ENCODE results near the gene MEF2D.

Gene MEF2D

GRCh38 chr1:156424806-156425432 is 75.7 kb downstream of the MEF2D start:
- H3K4me2 ChIP-seq (ENCODE audit: low read depth, low read length): no peak overlapping the region

GRCh38 chr1:156423422-156424352 is 76.9 kb downstream of the MEF2D start:
- no peak for DNase-seq
- H3K4me3 ChIP-seq (ENCODE audit: low read length): no peak overlapping the region
- no peaks in the 10 kb centered on the region for H3K36me3 ChIP-seq (replicated peaks; ENCODE audit: insufficient read depth, low read length)
- H3K4me1 ChIP-seq (ENCODE audit: low read length): 0 out of 2 replicates have a peak, but pooled peaks cover 4% of the 10 kb centered on the region
- H3K9ac ChIP-seq (ENCODE audit: low read length): no peak overlapping the region
- H3K27me3 ChIP-seq (replicated peaks; ENCODE audit: insufficient read depth, low read length): peaks cover 81% of the 10 kb centered on the region
- no peak overlapping the region for H3K27ac ChIP-seq (ENCODE audit: low read length)
- H4K20me1 ChIP-seq (ENCODE audit: insufficient read depth, low read length): no peaks in the 10 kb centered on the region
- peaks cover 13% of the 10 kb centered on the region; the same call in 1 of the 2 replicates for H3F3A ChIP-seq (ENCODE audit: insufficient read depth, low read length)
- TF ChIP-seq EZH2phosphoT487 (IDR thresholded peaks at IDR 0.05; ENCODE audit: low read length) (no peak), CTCF (IDR thresholded peaks at IDR 0.05; ENCODE audit: low read length) (no peak), EZH2 (optimal IDR thresholded peaks at IDR 0.05; ENCODE audit: low read depth, low read length) (no peak)
- no peak overlapping the region for H2AFZ ChIP-seq (ENCODE audit: low read length)
- H3K9me3 ChIP-seq (replicated peaks; ENCODE audit: insufficient read depth, low read length): no peaks in the 10 kb centered on the region
- no peak overlapping the region for H3K4me2 ChIP-seq (ENCODE audit: low read depth, low read length)
- H3K79me2 ChIP-seq (ENCODE audit: low read length): no peaks in the 10 kb centered on the region
- H3K9me2 ChIP-seq (replicated peaks; ENCODE audit: insufficient read depth, low read length): no peaks in the 10 kb centered on the region

More at GRCh38 chr1:156424806-156425432, 75.7 kb downstream of the MEF2D start:
- H3K27ac ChIP-seq (ENCODE audit: low read length): no peak overlapping the region
- H3K9me2 ChIP-seq (replicated peaks; ENCODE audit: insufficient read depth, low read length): no peaks in the 10 kb centered on the region
- H3K79me2 ChIP-seq (ENCODE audit: low read length): no peaks in the 10 kb centered on the region
- 0 out of 2 replicates have a peak, but pooled peaks cover 4% of the 10 kb centered on the region for H3K4me1 ChIP-seq (ENCODE audit: low read length)
- H3K9ac ChIP-seq (ENCODE audit: low read length): no peak overlapping the region
- peaks cover 9% of the 10 kb centered on the region; the same call in 1 of the 2 replicates for H3F3A ChIP-seq (ENCODE audit: insufficient read depth, low read length)
- H2AFZ ChIP-seq (ENCODE audit: low read length): no peak overlapping the region
- no peak for DNase-seq
- no peaks in the 10 kb centered on the region for H4K20me1 ChIP-seq (ENCODE audit: insufficient read depth, low read length)
- peaks cover 93% of the 10 kb centered on the region for H3K27me3 ChIP-seq (replicated peaks; ENCODE audit: insufficient read depth, low read length)
- H3K9me3 ChIP-seq (replicated peaks; ENCODE audit: insufficient read depth, low read length): no peaks in the 10 kb centered on the region
- no peak overlapping the region for H3K4me3 ChIP-seq (ENCODE audit: low read length)
- no peak for TF ChIP-seq CTCF (IDR thresholded peaks at IDR 0.05; ENCODE audit: low read length)
- no peak for TF ChIP-seq EZH2phosphoT487 (IDR thresholded peaks at IDR 0.05; ENCODE audit: low read length)
- TF ChIP-seq EZH2 (optimal IDR thresholded peaks at IDR 0.05; ENCODE audit: low read depth, low read length): no peak
- H3K36me3 ChIP-seq (replicated peaks; ENCODE audit: insufficient read depth, low read length): no peaks in the 10 kb centered on the region

- Histone ChIP-seq H3K79me2 (ENCODE audit: low read length) (no peaks in the 10 kb centered on the region), H3K36me3 (replicated peaks; ENCODE audit: insufficient read depth, low read length) (no peaks in the 10 kb centered on the region), H3K27ac (ENCODE audit: low read length) (no peak overlapping the region), H3K9me3 (replicated peaks; ENCODE audit: insufficient read depth, low read length) (no peaks in the 10 kb centered on the region), H4K20me1 (ENCODE audit: insufficient read depth, low read length) (no peaks in the 10 kb centered on the region), H3K4me1 (ENCODE audit: low read length) (0 out of 2 replicates have a peak, but pooled peaks cover 4% of the 10 kb centered on the region), H3F3A (ENCODE audit: insufficient read depth, low read length) (peaks cover 13% of the 10 kb centered on the region; the same call in 1 of the 2 replicates), H3K27me3 (replicated peaks; ENCODE audit: insufficient read depth, low read length) (peaks cover 77% of the 10 kb centered on the region), H3K4me3 (ENCODE audit: low read length) (no peak overlapping the region), H3K4me2 (ENCODE audit: low read depth, low read length) (no peak overlapping the region), H3K9me2 (replicated peaks; ENCODE audit: insufficient read depth, low read length) (no peaks in the 10 kb centered on the region), H2AFZ (ENCODE audit: low read length) (no peak overlapping the region), H3K9ac (ENCODE audit: low read length) (no peak overlapping the region)
- no peak for DNase-seq
- TF ChIP-seq EZH2 (optimal IDR thresholded peaks at IDR 0.05; ENCODE audit: low read depth, low read length) (no peak), CTCF (IDR thresholded peaks at IDR 0.05; ENCODE audit: low read length) (no peak), EZH2phosphoT487 (IDR thresholded peaks at IDR 0.05; ENCODE audit: low read length) (no peak)
Measured at GRCh38 chr1:156422602-156423091, 77.9 kb downstream of the MEF2D start.

Measured in MM.1S (cell line).